Heart left ventricle (tissue), 16 donors: Measurements from ENCODE around the gene TMEM184B. TPM values are rescaled to one million over a fixed set of nuclear protein-coding genes. Genes with fewer than 3 reads are reported as not detected.
A peak's percentile ranks its signal among the peaks of the same experiment; 100 is the strongest.

Experiments used
- ATAC-seq, 4 donors: fragments of 200-7000 bp; cut with Tn5 transposase; one replicate each; pipeline ENCODE4 v1.9.1; 2020 to 2022; ENCODE audit warnings: moderate library complexity in 4 of 4, mild to moderate bottlenecking in 3 of 4, moderate number of reproducible peaks in 1 of 4
- DNase-seq, 5 donors: peaks; one replicate each; pipeline ENCODE4 v3.0.0-alpha.2; 2020
- H3K27ac ChIP-seq, 12 donors: fragments of 200-600 bp; sonication (generic) in 4 of 12; one replicate each; pipeline versions ENCODE4 v1.5.0 to v1.8.0; 2016 to 2022; ENCODE audit warnings: mild to moderate bottlenecking in 2 of 12
- H3K27me3 ChIP-seq, 9 donors: fragments of 200-600 bp; sonication (generic) in 2 of 9; one replicate each; pipeline versions ENCODE4 v1.5.1 to v1.8.0; 2016 to 2022; ENCODE audit warnings: mild to moderate bottlenecking in 3 of 9
- H3K36me3 ChIP-seq, 9 donors: fragments of 200-600 bp; sonication (generic) in 2 of 9; one replicate each; pipeline versions ENCODE4 v1.5.0 to v1.8.0; 2018 to 2022; ENCODE audit warnings: mild to moderate bottlenecking in 2 of 9
- H3K4me1 ChIP-seq, 12 donors: fragments of 200-600 bp; sonication (generic) in 4 of 12; one replicate each; pipeline versions ENCODE4 v1.5.0 to v1.8.0; 2016 to 2022; ENCODE audit warnings: mild to moderate bottlenecking in 3 of 12
- H3K4me3 ChIP-seq, 12 donors: fragments of 200-600 bp; sonication (generic) in 4 of 12; one replicate each; pipeline versions ENCODE4 v1.5.0 to v1.8.0; 2017 to 2022; ENCODE audit warnings: mild to moderate bottlenecking in 9 of 12, moderate library complexity in 4 of 12
- H3K9me3 ChIP-seq, 12 donors: fragments of 200-600 bp; sonication (generic) in 4 of 12; one replicate each; pipeline versions ENCODE4 v1.5.0 to v1.8.0; 2016 to 2022; ENCODE audit warnings: mild to moderate bottlenecking in 1 of 12
- CTCF ChIP-seq, 12 donors: fragments of 200-600 bp; sonication (generic) in 4 of 12; IDR thresholded peaks; one replicate each; pipeline versions ENCODE4 v1.5.0 to v1.8.0; 2018 to 2022; ENCODE audit warnings: antibody characterized with exemption in 12 of 12, mild to moderate bottlenecking in 5 of 12
- POLR2A ChIP-seq, 2 donors: fragments of 450-650 bp; IDR thresholded peaks; one replicate each; pipeline ENCODE4 v1.6.1; 2017; ENCODE audit warnings: antibody characterized with exemption in 2 of 2, mild to moderate bottlenecking in 2 of 2, moderate library complexity in 2 of 2
- WGBS, 4 donors: extraction: QIAGEN DNeasy Blood & Tissue Kit in 2 of 4; methylation state at CpG; one replicate each; pipeline versions ENCODE4 v1.1.5 to v1.1.7; 2013 to 2018; 5-methylcytosine and 5-hydroxymethylcytosine counted together
- intact Hi-C, 10 donors: fragments of 100-400 bp; cut with DNase I; formaldehyde crosslinking; loops; one replicate each; pipeline versions ENCODE4 v1.11.1 to v1.14.2; 2022
- polyA plus RNA-seq, 2 donors: library from polyadenylated mRNA; stranded (reverse); fragments of 200-250 nt; gene quantifications; one replicate each; pipeline ENCODE4 v1.2.3, GENCODE V29; 2013
- total RNA-seq, 9 donors: library from RNA; depleted of rRNA in 2 of 9; stranded (reverse); fragments of >200 nt in 2 of 9; fragmentation: NEBNext Ultra II Directional in 3 of 9; extraction: Animal tissue kit (Norgen Biotek cat#: 25700) in 3 of 9; gene quantifications; one replicate each; pipeline versions ENCODE4 v1.1.0 to v1.2.4, GENCODE V29; 2016 to 2023
- donor health status: ischemic (EF 13 %, LVEDD 7.1; RV severe dilation, severe dysfunction).
- donor health status: healthy with polysubstance abuse.
- donor health status: DM: no; HTN: yes; CAD: no.
- donor health status: DM: no; HTN: no; CAD: no.
- donor health status: ischemic (EF 25% LVEDD 6.9; RV normal size, moderate dysfunction).
- donor health status: ischemic (EF 25% LVEDD 5.7; RV mildly dilated, moderate dysfunction).
- donor health status: healthy.
- donor health status: DM: yes; HTN: yes; CAD: no.
- donor health status: ischemic (EF 35%, LVEDD 5.7; RV mildly dilated, moderate dysfunction).
- donor health status: nonischemic (EF 11% LVEDD 7.7; RV severe dilation, severe dysfunction).
- donor health status: DM: yes; HTN: yes; CAD: no.
- donor health status: PGD.
- donor health status: ischemic (EF 29% LVEDD 5.4; RV normal size, mild dysfunction).
- donor health status: nonischemic (EF 23%, LVEDD 6.1; RV moderate dilation, normal function).

The TMEM184B gene
- total and polyA plus RNA-seq, 11 donors = 19.5 to 103 (median 47.0) TPM

GRCh38 chr22:38221908-38222796 is 50.7 kb downstream of the TMEM184B start:
- H3K4me3 ChIP-seq = no peak overlapping the region
- ATAC-seq = no peak
- intact Hi-C loops = no loop called here
- H3K27ac ChIP-seq = peak overlapping the region in 3 of 12 donors; percentile 43 to 52 (median 44)
- H3K9me3 ChIP-seq = no peaks in the 10 kb centered on the region
- peaks cover 0 to 60% (median 51%) of the 10 kb centered on the region in 9 donors for H3K36me3 ChIP-seq
- 90 to 92% (median 90%) methylated on average over 20 to 25 of the region's 25 CpGs for WGBS, 4 donors
- H3K27me3 ChIP-seq = no peaks in the 10 kb centered on the region
- DNase-seq = no peak
- H3K4me1 ChIP-seq = peaks cover 4 to 42% (median 28%) of the 10 kb centered on the region in 12 donors
- TF ChIP-seq POLR2A (IDR thresholded peaks at IDR 0.05) = no peak
- no peak for TF ChIP-seq CTCF (IDR thresholded peaks at IDR 0.05)

GRCh38 chr22:38221407-38221806 is 51.4 kb downstream of the TMEM184B start:
- Histone ChIP-seq H3K4me1 (peaks cover 4 to 42% (median 28%) of the 10 kb centered on the region in 12 donors), H3K4me3 (no peak overlapping the region), H3K9me3 (no peaks in the 10 kb centered on the region), H3K27me3 (no peaks in the 10 kb centered on the region), H3K27ac (no peak overlapping the region), H3K36me3 (peaks cover 0 to 55% (median 46%) of the 10 kb centered on the region in 9 donors)
- no peak for DNase-seq
- no peak for ATAC-seq
- 92 to 97% (median 94%) methylated on average over 21 to 22 of the region's 22 CpGs for WGBS, 4 donors
- intact Hi-C loops = no loop called here
- TF ChIP-seq POLR2A (IDR thresholded peaks at IDR 0.05) (no peak), CTCF (IDR thresholded peaks at IDR 0.05) (no peak)

GRCh38 chr22:38220653-38221386 is 52.0 kb downstream of the TMEM184B start:
- 81 to 91% (median 89%) methylated on average over 20 to 22 of the region's 22 CpGs for WGBS, 4 donors
- intact Hi-C loops = no loop called here
- Histone ChIP-seq H3K4me3 (no peak overlapping the region), H3K4me1 (peaks cover 4 to 42% (median 28%) of the 10 kb centered on the region in 12 donors), H3K27ac (peak overlapping the region in 8 of 12 donors; percentile 81 to 96 (median 89)), H3K9me3 (no peaks in the 10 kb centered on the region), H3K36me3 (peaks cover 0 to 49% (median 40%) of the 10 kb centered on the region in 9 donors), H3K27me3 (no peaks in the 10 kb centered on the region)
- no peak for ATAC-seq
- no peak for TF ChIP-seq CTCF (IDR thresholded peaks at IDR 0.05)
- DNase-seq = no peak

GRCh38 chr22:38220163-38220562 is 52.6 kb downstream of the TMEM184B start:
- TF ChIP-seq CTCF (IDR thresholded peaks at IDR 0.05) (no peak), POLR2A (IDR thresholded peaks at IDR 0.05) (no peak)
- ATAC-seq (peak in 1 of 4 donors; percentile 1), DNase-seq (no peak)
- intact Hi-C loops = no loop called here
- peaks cover 0 to 43% (median 33%) of the 10 kb centered on the region in 9 donors for H3K36me3 ChIP-seq
- peak overlapping the region in 10 of 12 donors; percentile 37 to 96 (median 88) for H3K27ac ChIP-seq
- H3K9me3 ChIP-seq = no peaks in the 10 kb centered on the region
- H3K4me3 ChIP-seq = no peak overlapping the region
- H3K27me3 ChIP-seq = no peaks in the 10 kb centered on the region
- WGBS, 4 donors = 80 to 85% (median 83%) methylated on average over 7 to 8 of the region's 8 CpGs
- H3K4me1 ChIP-seq = peaks cover 4 to 42% (median 28%) of the 10 kb centered on the region in 12 donors
